ENCODE data around the gene WDR82. TPM values are rescaled to one million over a fixed set of nuclear protein-coding genes. Genes with fewer than 3 reads are reported as not detected.

Gene WDR82
- total and polyA plus RNA-seq, 2 experiments from 2014 or later: 25.2 to 71.8 TPM

DNA sequence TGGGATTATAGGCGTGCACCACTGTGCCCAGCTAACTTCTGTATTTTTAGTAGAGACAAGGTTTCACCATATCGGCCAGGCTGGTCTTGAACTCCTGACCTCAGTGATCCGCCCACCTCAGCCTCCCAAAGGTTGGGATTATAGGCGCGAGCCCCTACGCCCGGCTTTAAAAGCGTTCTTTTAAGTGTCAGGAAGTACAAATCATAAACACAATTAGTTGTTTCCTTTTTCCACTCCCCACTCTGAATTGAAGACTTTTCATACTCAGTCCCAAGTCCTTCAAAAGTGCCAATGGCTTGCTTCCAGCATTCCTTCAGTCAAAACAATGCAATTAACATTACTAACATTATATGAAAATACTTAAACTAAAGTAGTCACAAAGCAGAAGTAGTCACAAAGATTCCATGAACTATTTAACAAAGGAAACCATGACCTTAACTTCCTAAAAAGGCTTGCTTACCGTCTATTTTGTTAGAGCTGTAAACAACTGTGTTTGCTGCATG lies 8.1 kb downstream of the WDR82 start:
- no peak overlapping the region for H3K4me3 ChIP-seq
- H3K27me3 ChIP-seq (ENCODE audit: insufficient read depth): no peaks in the 10 kb centered on the region
- ATAC-seq (no peak), DNase-seq (ENCODE audit: low spot score) (no peak)
- Mint-ChIP-seq H3K4me3 (no peak overlapping the region), H3K27me3 (ENCODE audit: insufficient read depth, low read depth, poor library complexity) (peaks cover 3% of the 10 kb centered on the region), H3K9me3 (no peaks in the 10 kb centered on the region), H3K4me1 (peaks cover 3% of the 10 kb centered on the region), H3K27ac (no peak overlapping the region), H3K36me3 (ENCODE audit: low read depth) (peaks cover 81% of the 10 kb centered on the region)
- no peak overlapping the region for H2AFZ ChIP-seq
- H3K79me2 ChIP-seq (replicated peaks; ENCODE audit: insufficient read depth): peaks cover 95% of the 10 kb centered on the region
- H3K9me2 ChIP-seq (ENCODE audit: insufficient read depth): no peaks in the 10 kb centered on the region
- peaks cover 71% of the 10 kb centered on the region for H4K20me1 ChIP-seq (replicated peaks; ENCODE audit: insufficient read depth)
- peaks cover 13% of the 10 kb centered on the region for H3F3A ChIP-seq (replicated peaks; ENCODE audit: low read depth)
- peaks cover 48% of the 10 kb centered on the region for H3K36me3 ChIP-seq (ENCODE audit: insufficient read depth)
- H3K27ac ChIP-seq (ENCODE audit: low read depth): no peak overlapping the region
- no peak overlapping the region for H3K4me2 ChIP-seq
- H3K4me1 ChIP-seq (ENCODE audit: insufficient read depth): no peaks in the 10 kb centered on the region
- TF ChIP-seq EZH2phosphoT487 (IDR thresholded peaks at IDR 0.05; ENCODE audit: unreplicated experiment) (no peak), JUNB (IDR thresholded peaks at IDR 0.05; ENCODE audit: unreplicated experiment) (no peak), CREB1 (CRISPR knock-in tag; IDR thresholded peaks at IDR 0.05; ENCODE audit: low read depth) (no peak), NANOG (IDR thresholded peaks at IDR 0.05; ENCODE audit: borderline replicate concordance) (no peak), EZH2 (IDR thresholded peaks at IDR 0.05; ENCODE audit: low read depth, unreplicated experiment) (no peak), POLR2AphosphoS5 (IDR thresholded peaks at IDR 0.05; ENCODE audit: low read depth) (no peak), ZNF114 (CRISPR knock-in tag; IDR thresholded peaks at IDR 0.05) (no peak), ZNF462 (CRISPR knock-in tag; IDR thresholded peaks at IDR 0.05) (no peak), ETS1 (IDR thresholded peaks at IDR 0.05) (no peak), STAT1 (IDR thresholded peaks at IDR 0.05; ENCODE audit: unreplicated experiment) (no peak), CTCF (conservative IDR thresholded peaks at IDR 0.05; ENCODE audit: low read depth in 2 of 2) (no peak), ZNF331 (CRISPR knock-in tag; IDR thresholded peaks at IDR 0.05; ENCODE audit: low read depth) (no peak)
- TF ChIP-seq, protein P1, sequence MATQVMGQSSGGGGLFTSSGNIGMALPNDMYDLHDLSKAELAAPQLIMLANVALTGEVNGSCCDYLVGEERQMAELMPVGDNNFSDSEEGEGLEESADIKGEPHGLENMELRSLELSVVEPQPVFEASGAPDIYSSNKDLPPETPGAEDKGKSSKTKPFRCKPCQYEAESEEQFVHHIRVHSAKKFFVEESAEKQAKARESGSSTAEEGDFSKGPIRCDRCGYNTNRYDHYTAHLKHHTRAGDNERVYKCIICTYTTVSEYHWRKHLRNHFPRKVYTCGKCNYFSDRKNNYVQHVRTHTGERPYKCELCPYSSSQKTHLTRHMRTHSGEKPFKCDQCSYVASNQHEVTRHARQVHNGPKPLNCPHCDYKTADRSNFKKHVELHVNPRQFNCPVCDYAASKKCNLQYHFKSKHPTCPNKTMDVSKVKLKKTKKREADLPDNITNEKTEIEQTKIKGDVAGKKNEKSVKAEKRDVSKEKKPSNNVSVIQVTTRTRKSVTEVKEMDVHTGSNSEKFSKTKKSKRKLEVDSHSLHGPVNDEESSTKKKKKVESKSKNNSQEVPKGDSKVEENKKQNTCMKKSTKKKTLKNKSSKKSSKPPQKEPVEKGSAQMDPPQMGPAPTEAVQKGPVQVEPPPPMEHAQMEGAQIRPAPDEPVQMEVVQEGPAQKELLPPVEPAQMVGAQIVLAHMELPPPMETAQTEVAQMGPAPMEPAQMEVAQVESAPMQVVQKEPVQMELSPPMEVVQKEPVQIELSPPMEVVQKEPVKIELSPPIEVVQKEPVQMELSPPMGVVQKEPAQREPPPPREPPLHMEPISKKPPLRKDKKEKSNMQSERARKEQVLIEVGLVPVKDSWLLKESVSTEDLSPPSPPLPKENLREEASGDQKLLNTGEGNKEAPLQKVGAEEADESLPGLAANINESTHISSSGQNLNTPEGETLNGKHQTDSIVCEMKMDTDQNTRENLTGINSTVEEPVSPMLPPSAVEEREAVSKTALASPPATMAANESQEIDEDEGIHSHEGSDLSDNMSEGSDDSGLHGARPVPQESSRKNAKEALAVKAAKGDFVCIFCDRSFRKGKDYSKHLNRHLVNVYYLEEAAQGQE (IDR thresholded peaks at IDR 0.05; ENCODE audit: unreplicated experiment): no peak

Measured in GM23338 (cell line).